Activated naive CD4-positive, alpha-beta T cell treated with anti-CD3 and anti-CD28 coated beads for 36 hours (primary cell): ENCODE results near the gene MARVELD3. TPM values are rescaled to one million over a fixed set of nuclear protein-coding genes. Genes with fewer than 3 reads are reported as not detected.
"Not testable (repeated sequence)": the region's sequence is repeated elsewhere in the genome, so short reads cannot be mapped to it uniquely, and the experiment has no call there.

Experiments used
- CTCF ChIA-PET: fragments of 350-600 bp; sonication (Branson Sonifier 250); formaldehyde crosslinking; loops from one replicate; lab custom pipeline; 2021; ENCODE audit warnings: antibody characterized with exemption; lab: Charles Lee
- DNase-seq: peaks from one replicate; pipeline ENCODE4 v3.0.0-alpha.2; 2020
- H3K27ac Mint-ChIP-seq: one replicate; pipeline ENCODE4 v1.8.0; 2021; ENCODE audit warnings: mild to moderate bottlenecking, mixed read lengths
- H3K27me3 Mint-ChIP-seq: one replicate; pipeline ENCODE4 v1.8.0; 2021; ENCODE audit warnings: low read depth, mixed read lengths
- H3K36me3 Mint-ChIP-seq: one replicate; pipeline ENCODE4 v1.8.0; 2021; ENCODE audit warnings: low read depth, mixed read lengths
- H3K4me1 Mint-ChIP-seq: one replicate; pipeline ENCODE4 v1.8.0; 2021; ENCODE audit warnings: low read depth, mixed read lengths
- H3K4me3 Mint-ChIP-seq: one replicate; pipeline ENCODE4 v1.8.0; 2021; ENCODE audit warnings: mild to moderate bottlenecking, moderate library complexity, mixed read lengths
- H3K9me3 Mint-ChIP-seq: one replicate; pipeline ENCODE4 v1.8.0; 2021; ENCODE audit warnings: mixed read lengths
- intact Hi-C: fragments of 100-400 bp; cut with micrococcal nuclease; formaldehyde crosslinking; loops from one replicate; pipeline ENCODE4 v1.15.1; 2023
- total RNA-seq, 2 experiments: library from RNA; stranded (reverse); gene quantifications; one replicate each; pipeline ENCODE4 v1.2.3, GENCODE V29; 2021

The MARVELD3 gene, protein sequence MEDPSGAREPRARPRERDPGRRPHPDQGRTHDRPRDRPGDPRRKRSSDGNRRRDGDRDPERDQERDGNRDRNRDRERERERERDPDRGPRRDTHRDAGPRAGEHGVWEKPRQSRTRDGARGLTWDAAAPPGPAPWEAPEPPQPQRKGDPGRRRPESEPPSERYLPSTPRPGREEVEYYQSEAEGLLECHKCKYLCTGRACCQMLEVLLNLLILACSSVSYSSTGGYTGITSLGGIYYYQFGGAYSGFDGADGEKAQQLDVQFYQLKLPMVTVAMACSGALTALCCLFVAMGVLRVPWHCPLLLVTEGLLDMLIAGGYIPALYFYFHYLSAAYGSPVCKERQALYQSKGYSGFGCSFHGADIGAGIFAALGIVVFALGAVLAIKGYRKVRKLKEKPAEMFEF
- total RNA-seq = not detected

DNA sequence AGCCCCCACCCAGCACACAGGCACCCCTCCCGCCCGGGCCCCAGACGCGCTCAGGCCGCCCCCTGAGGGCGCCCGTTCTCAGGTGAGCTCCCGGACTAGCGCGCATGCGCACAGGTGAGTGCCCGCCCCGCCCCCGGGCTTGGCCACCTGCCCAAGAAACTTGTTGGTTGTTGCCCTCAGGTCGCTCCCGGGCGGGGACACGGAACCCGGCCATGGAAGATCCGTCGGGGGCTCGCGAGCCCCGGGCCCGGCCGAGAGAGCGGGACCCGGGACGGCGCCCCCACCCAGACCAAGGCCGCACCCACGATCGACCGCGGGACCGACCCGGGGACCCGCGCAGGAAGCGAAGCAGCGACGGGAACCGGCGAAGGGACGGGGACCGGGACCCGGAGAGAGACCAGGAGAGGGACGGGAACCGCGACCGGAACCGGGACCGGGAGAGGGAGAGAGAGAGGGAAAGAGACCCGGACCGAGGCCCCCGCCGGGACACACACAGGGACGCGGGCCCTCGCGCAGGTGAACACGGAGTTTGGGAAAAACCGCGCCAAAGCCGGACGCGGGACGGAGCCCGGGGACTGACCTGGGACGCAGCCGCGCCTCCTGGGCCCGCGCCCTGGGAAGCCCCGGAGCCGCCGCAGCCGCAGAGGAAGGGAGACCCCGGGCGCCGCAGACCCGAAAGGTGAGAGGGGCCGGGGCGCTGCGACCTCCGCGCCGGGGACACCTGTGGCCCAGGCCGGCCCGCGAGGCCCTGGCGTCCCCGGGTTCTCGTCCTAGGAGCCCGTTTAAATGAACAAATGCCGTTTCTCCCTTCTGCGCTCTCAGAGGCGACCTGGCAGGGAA is at the start of gene MARVELD3:
MARVELD3 (plus strand) TSS at position 167 of the 840 bp plus-strand sequence; CDS start at position 213, 46 bp downstream.
- Mint-ChIP-seq H3K27ac (no peak within 1 kb of the TSS), H3K4me3 (peak within 1 kb of the TSS; percentile 37), H3K36me3 (no peaks in the 10 kb centered on the region), H3K9me3 (no peaks in the 10 kb centered on the region), H3K4me1 (peaks cover 5% of the 10 kb centered on the region), H3K27me3 (peaks cover 12% of the 10 kb centered on the region)
- intact Hi-C loops = no loop called here
- peak; percentile 26 for DNase-seq
- CTCF ChIA-PET = no interaction called here

DNA sequence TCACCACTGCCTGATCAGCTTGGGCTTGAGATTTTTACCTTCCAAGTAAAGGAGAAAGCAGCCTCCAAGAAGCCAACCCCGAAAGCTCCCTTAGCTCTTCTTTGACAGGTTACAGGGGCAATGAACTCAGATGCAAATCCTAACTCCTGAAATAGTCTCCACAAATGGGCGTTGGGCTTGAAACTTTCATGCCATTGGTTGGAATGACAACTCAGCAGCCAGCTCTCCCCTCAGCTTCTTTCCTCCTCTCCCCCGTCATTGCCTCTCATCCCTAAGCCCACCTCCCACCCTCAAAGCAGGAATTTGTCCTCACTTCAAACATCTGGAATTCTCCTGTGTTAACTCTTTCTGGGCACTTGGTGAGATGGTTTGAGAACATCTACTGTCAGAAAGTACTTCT is 49.0 kb upstream of the MARVELD3 start, which contains the start of gene TAT:
TAT (minus strand) TSS at position 122 of the 400 bp plus-strand sequence. CDS start 677 bp downstream, outside the sequence.
- Mint-ChIP-seq H3K27ac (no peak within 1 kb of the TSS), H3K9me3 (no peaks in the 10 kb centered on the region), H3K36me3 (no peaks in the 10 kb centered on the region), H3K27me3 (no peaks in the 10 kb centered on the region), H3K4me1 (no peaks in the 10 kb centered on the region), H3K4me3 (no peak within 1 kb of the TSS)
- intact Hi-C loops = no loop called here
- no peak for DNase-seq
- CTCF ChIA-PET = interaction anchor here (1.5 kb wide), 1 partner anchor 34 kb away, joined by 8 read pairs; no protein-coding TSS in a partner anchor

DNA sequence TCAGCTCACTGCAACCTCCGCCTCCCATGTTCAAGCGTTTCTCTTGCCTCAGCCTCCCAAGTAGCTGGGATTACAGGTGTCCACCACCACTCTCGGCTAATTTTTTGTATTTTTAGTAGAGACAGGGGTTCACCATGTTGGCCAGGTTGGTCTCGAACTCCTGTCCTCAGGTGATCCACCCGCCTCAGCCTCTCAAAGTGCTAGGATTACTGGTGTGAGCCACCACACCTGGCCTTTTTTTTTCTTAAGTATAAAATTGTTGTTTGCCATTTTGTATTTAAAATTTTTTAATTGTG is 43.5 kb upstream of the MARVELD3 start:
- H3K27ac Mint-ChIP-seq, H3K4me3 Mint-ChIP-seq, H3K9me3 Mint-ChIP-seq, H3K36me3 Mint-ChIP-seq, H3K27me3 Mint-ChIP-seq, intact Hi-C loops, H3K4me1 Mint-ChIP-seq, DNase-seq: not testable (repeated sequence)
- CTCF ChIA-PET = interaction anchor here (1.0 to 1.4 kb wide), 3 partner anchors 17 to 33 kb away, joined by 3 read pairs; no protein-coding TSS in a partner anchor

DNA sequence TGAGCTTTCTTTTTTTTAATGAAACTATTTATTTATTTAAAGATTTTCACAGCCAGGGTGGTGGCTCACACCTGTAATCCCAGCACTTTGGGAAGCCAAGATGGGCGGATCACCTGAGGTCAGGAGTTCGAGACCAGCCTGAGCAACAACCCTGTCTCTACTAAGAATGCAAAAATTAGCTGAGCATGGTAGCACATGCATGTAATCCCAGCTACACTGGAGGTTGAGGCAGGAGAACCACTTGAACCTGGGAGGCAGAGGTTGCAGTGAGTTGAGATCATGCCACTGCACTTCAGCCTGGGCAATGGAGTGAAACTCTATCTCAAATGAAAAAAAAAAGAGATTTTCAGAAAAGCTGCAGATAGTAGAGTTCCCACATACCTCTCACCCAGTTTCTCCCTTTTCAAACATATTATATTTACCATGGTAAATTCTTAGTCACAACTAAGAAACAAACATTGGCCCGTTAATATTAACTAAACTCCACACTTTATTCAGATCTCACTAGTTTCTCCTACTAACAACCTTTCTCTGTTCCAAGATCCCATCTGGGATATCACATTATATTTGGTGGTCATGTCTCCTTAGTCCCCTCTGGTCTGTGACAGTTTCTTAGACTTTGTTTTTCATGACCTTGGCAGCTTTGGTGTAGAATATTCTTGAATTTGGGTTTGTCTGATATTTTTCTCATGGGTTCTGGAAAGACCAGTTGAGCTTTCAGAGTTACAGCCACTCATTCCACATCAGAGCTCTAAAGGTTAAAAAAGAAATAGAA is 41.3 kb upstream of the MARVELD3 start:
- Mint-ChIP-seq H3K36me3 (no peaks in the 10 kb centered on the region), H3K4me1 (no peaks in the 10 kb centered on the region), H3K27me3 (peaks cover 11% of the 10 kb centered on the region), H3K27ac (no peak overlapping the region), H3K9me3 (no peaks in the 10 kb centered on the region), H3K4me3 (no peak overlapping the region)
- intact Hi-C loops = no loop called here
- no peak for DNase-seq
- CTCF ChIA-PET = interaction anchor here (0.6 to 2.7 kb wide), 5 partner anchors 11 to 49 kb away, joined by 3 to 9 read pairs (median 4); no protein-coding TSS in a partner anchor

GRCh38 chr16:71585318-71585703 is 40.7 kb upstream of the MARVELD3 start:
- no peaks in the 10 kb centered on the region for H3K4me1 Mint-ChIP-seq

GRCh38 chr16:71589334-71589733 is 36.6 kb upstream of the MARVELD3 start:
- H3K27ac Mint-ChIP-seq, H3K9me3 Mint-ChIP-seq, CTCF ChIA-PET: not testable (repeated sequence)

More at GRCh38 chr16:71585318-71585703, 40.7 kb upstream of the MARVELD3 start:
- Mint-ChIP-seq H3K9me3 (no peaks in the 10 kb centered on the region), H3K27ac (no peak overlapping the region), H3K4me3 (no peak overlapping the region), H3K27me3 (peaks cover 11% of the 10 kb centered on the region), H3K36me3 (no peaks in the 10 kb centered on the region)
- intact Hi-C loops = no loop called here
- CTCF ChIA-PET = interaction anchor here (1.1 to 2.7 kb wide), 3 partner anchors 21 to 49 kb away, joined by 3 to 9 read pairs (median 5); no protein-coding TSS in a partner anchor
- no peak for DNase-seq

DNA sequence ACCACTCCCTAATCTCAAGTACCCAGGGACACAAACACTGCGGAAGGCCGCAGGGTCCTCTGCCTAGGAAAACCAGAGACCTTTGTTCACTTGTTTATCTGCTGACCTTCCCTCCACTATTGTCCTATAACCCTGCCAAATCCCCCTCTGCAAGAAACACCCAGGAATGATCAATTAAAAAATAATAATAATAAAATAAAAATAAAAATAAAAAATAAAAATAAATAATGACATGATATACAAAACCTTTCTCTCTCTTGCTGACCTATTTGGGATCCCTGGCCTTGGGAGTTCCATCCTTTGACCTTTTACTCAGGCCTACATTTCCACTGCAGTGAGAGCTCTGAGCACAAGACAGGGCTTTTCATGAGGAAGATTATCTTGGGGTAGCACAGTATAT is 35.9 kb upstream of the MARVELD3 start:
- H3K4me3 Mint-ChIP-seq = not testable (repeated sequence)

More at GRCh38 chr16:71589334-71589733, 36.6 kb upstream of the MARVELD3 start:
- H3K36me3 Mint-ChIP-seq, DNase-seq, intact Hi-C loops, H3K4me1 Mint-ChIP-seq, H3K4me3 Mint-ChIP-seq: not testable (repeated sequence)
- H3K27me3 Mint-ChIP-seq = peaks cover 14% of the 10 kb centered on the region

DNA sequence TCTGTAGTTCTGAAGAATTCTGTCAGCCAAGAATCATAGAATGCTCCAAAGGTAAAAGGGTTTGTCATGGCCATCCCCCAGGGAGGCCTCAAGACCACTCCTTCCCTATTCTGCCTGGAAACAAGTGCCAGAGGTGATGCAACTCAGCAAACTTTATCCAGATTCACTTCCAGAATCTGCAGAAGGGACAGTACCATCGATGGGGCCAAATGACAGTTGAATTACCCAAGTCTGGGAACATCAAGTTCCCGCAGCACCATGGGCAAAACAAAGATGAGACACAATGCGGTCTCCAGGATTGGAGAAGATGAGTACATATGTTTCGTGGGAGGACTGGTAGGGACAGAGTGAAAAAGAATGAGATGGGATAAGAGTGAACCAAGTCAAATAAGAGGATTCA is 35.4 kb upstream of the MARVELD3 start:
- no peak for DNase-seq
- CTCF ChIA-PET = no interaction called here
- intact Hi-C loops = no loop called here
- Mint-ChIP-seq H3K36me3 (no peaks in the 10 kb centered on the region), H3K27me3 (peaks cover 18% of the 10 kb centered on the region), H3K4me3 (no peak overlapping the region), H3K9me3 (no peaks in the 10 kb centered on the region), H3K27ac (no peak overlapping the region), H3K4me1 (no peaks in the 10 kb centered on the region)

More for the DNA sequence above, 35.9 kb upstream of the MARVELD3 start:
- DNase-seq, H3K36me3 Mint-ChIP-seq, H3K27ac Mint-ChIP-seq, H3K9me3 Mint-ChIP-seq, H3K4me1 Mint-ChIP-seq, intact Hi-C loops: not testable (repeated sequence)
- CTCF ChIA-PET = interaction anchor here (0.6 kb wide), 1 partner anchor 67 kb away, joined by 3 read pairs; no protein-coding TSS in a partner anchor
- H3K27me3 Mint-ChIP-seq = peaks cover 17% of the 10 kb centered on the region

DNA sequence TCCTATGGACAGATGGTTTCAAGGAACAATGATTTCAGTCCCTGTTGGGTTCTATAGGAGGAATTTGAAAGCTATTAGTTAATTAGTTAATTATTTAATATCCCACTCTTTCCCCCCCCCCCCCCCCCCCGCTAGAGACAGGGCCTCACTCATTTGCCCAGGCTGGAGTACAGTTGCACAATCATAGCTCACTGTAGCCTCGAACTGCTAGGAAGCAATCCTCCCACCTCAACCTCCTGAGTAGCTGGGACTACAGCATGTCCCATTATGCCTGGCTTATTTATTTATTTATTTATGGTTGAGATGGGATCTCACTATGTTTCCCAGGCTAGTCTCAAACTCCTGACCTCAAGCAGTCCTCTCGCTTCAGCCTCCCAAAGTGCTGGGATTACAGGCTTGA is 34.1 kb upstream of the MARVELD3 start:
- no peaks in the 10 kb centered on the region for H3K36me3 Mint-ChIP-seq
- peaks cover 19% of the 10 kb centered on the region for H3K27me3 Mint-ChIP-seq
- H3K27ac Mint-ChIP-seq = no peak overlapping the region
- DNase-seq = no peak
- CTCF ChIA-PET = interaction anchor here (1.3 kb wide), 1 partner anchor 27 kb away, joined by 6 read pairs; no protein-coding TSS in a partner anchor
- intact Hi-C loops = no loop called here
- H3K4me3 Mint-ChIP-seq = no peak overlapping the region
- H3K4me1 Mint-ChIP-seq = no peaks in the 10 kb centered on the region
- no peaks in the 10 kb centered on the region for H3K9me3 Mint-ChIP-seq

DNA sequence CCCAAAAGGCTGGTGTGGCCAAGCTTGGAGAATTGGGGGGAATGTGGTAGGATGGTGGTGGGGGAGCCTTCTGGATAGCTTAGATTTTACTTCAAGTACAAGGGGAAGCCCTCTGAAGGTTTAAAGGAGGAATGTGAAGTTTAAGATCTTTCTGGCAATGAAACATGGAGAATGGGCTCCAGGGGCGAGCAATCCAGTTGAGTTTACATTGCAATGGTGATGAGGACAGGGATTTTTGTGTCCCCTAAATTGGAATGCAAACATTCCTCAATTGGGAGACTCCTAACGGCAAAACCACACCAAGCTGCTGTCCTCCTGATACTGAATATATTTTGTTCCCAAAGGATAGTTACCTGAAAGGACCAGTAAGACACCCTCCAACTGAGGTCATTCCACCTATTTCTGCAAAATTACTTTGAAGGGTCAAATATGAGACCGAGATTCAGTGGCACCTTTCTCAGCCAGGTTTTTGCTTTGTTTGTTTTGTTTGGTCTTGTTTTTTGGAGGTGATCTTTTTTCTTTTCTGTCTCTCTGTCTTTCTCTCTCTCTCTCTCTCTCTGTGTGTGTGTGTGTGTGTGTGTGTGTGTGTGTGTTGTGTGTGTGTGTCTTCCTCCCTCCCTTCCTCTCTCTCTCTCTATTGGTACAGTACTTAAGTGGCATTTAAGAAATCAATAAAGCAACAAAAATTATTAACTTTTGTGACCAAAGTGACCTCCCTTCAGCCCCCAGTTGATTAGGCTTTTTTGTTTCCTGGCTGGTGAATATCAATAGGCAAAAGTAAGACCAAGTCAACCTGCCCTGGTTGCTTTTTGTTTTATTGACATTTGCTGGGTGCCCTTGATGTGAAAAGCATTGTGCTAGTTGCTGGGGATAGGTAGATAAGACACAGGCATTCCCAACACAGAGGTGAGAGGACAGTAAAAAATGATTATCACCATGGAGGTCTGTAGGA is 32.7 kb upstream of the MARVELD3 start:
- Mint-ChIP-seq H3K27me3 (peaks cover 13% of the 10 kb centered on the region), H3K9me3 (no peaks in the 10 kb centered on the region), H3K4me1 (no peaks in the 10 kb centered on the region), H3K36me3 (no peaks in the 10 kb centered on the region), H3K4me3 (no peak overlapping the region), H3K27ac (no peak overlapping the region)
- no peak for DNase-seq
- CTCF ChIA-PET = interaction anchor here (1.1 to 1.3 kb wide), 2 partner anchors 28 to 93 kb away, joined by 3 to 6 read pairs; no protein-coding TSS in a partner anchor
- intact Hi-C loops = no loop called here
